HepG2 (cell line): ENCODE data around the gene RAB3A. TPM values are rescaled to one million over a fixed set of nuclear protein-coding genes. Genes with fewer than 3 reads are reported as not detected.

ENCODE experiments used
- AHDC1 ChIP-seq: sonication (generic); formaldehyde crosslinking; IDR thresholded peaks from 2 replicates; pipeline ENCODE4 v1.5.1; 2020; ENCODE audit warnings: mild to moderate bottlenecking, missing genetic modification reagents, borderline replicate concordance
- ASH2L ChIP-seq: fragments of 300-600, 200-600 bp; sonication (generic); IDR thresholded peaks from 2 replicates; pipeline ENCODE4 v1.7.0; 2017; ENCODE audit warnings: low read depth, mild to moderate bottlenecking, moderate library complexity, mixed read lengths, low read length; ENCODE audit not compliant: insufficient read length
- ELF3 ChIP-seq: IDR thresholded peaks from 2 replicates; pipeline ENCODE4 v1.6.1; 2016; ENCODE audit warnings: missing genetic modification reagents, missing compliant biosample characterization
- FOSL1 ChIP-seq: sonication (generic); formaldehyde crosslinking; IDR thresholded peaks from 2 replicates; pipeline ENCODE4 v1.9.0; 2021; ENCODE audit warnings: missing genetic modification reagents, borderline replicate concordance
- HES4 ChIP-seq: sonication (generic); formaldehyde crosslinking; IDR thresholded peaks from 2 replicates; pipeline ENCODE4 v1.9.0; 2021; ENCODE audit warnings: mild to moderate bottlenecking, missing genetic modification reagents, borderline replicate concordance
- HNF4A ChIP-seq: sonication (generic); formaldehyde crosslinking; IDR thresholded peaks from 2 replicates; pipeline ENCODE4 v1.4.0; 2020; ENCODE audit warnings: missing genetic modification reagents
- KDM5A ChIP-seq: fragments of 200-600 bp; sonication (generic); IDR thresholded peaks from 2 replicates; pipeline ENCODE4 v1.7.0; 2018; ENCODE audit warnings: antibody characterized with exemption, mild to moderate bottlenecking, low read length, borderline replicate concordance
- MED1 ChIP-seq: sonication (generic); formaldehyde crosslinking; IDR thresholded peaks from 2 replicates; pipeline ENCODE4 v1.4.0; 2020; ENCODE audit warnings: missing genetic modification reagents
- MEIS2 ChIP-seq: sonication (generic); formaldehyde crosslinking; IDR thresholded peaks from 2 replicates; pipeline ENCODE4 v1.9.0; 2021; ENCODE audit warnings: mild to moderate bottlenecking, missing genetic modification reagents
- NCOR1 ChIP-seq: fragments of 200-600 bp; sonication (generic); IDR thresholded peaks from 2 replicates; pipeline ENCODE4 v1.7.0; 2017; ENCODE audit warnings: antibody characterized with exemption, low read length, borderline replicate concordance
- NR2F2 ChIP-seq: IDR thresholded peaks from 2 replicates; pipeline ENCODE4 v1.6.1; 2012; ENCODE audit warnings: low read depth, inconsistent platforms, borderline replicate concordance
- PHF21A ChIP-seq: sonication (generic); formaldehyde crosslinking; IDR thresholded peaks from 2 replicates; pipeline ENCODE4 v1.5.0; 2020; ENCODE audit warnings: mild to moderate bottlenecking, missing genetic modification reagents
- SNAPC2 ChIP-seq: sonication (generic); formaldehyde crosslinking; IDR thresholded peaks from 2 replicates; pipeline ENCODE4 v1.8.1; 2022; ENCODE audit warnings: mild to moderate bottlenecking, missing genetic modification reagents
- ZNF563 ChIP-seq: sonication (generic); formaldehyde crosslinking; IDR thresholded peaks from 2 replicates; pipeline ENCODE4 v1.8.0; 2022; ENCODE audit warnings: mild to moderate bottlenecking, moderate library complexity, missing genetic modification reagents
- ZNF740 ChIP-seq: sonication (generic); formaldehyde crosslinking; IDR thresholded peaks from 2 replicates; pipeline ENCODE4 v1.4.0; 2020; ENCODE audit warnings: missing genetic modification reagents
- ZNF761 ChIP-seq: sonication (generic); formaldehyde crosslinking; conservative IDR thresholded peaks from 2 replicates; pipeline ENCODE4 v1.4.0; 2020; ENCODE audit warnings: mild to moderate bottlenecking, missing genetic modification reagents
- ZNF792 ChIP-seq: IDR thresholded peaks from 2 replicates; pipeline ENCODE4 v1.6.1; 2016
- polyA plus RNA-seq, 8 experiments: library from polyadenylated mRNA; depleted of rRNA in 3 of 8; stranded (reverse) in 7 of 8; unstranded in 1 of 8; fragments of >200 nt; fragmentation: Illumina TruSeq in 4 of 8; extraction: Trizol in 4 of 8; gene quantifications; 2 replicates each; pipeline versions ENCODE4 v1.2.1 to v1.2.3, GENCODE V29; 2011 to 2016; ENCODE audit warnings: low read depth in 4 of 8, missing spikeins in 1 of 8, mixed read lengths in 1 of 8; ENCODE audit not compliant: insufficient read depth in 1 of 8
- total RNA-seq, 5 experiments: library from RNA; depleted of rRNA; stranded (reverse); fragments of >200 nt; fragmentation: Illumina TruSeq; extraction: Trizol; gene quantifications; 2 replicates each; pipeline ENCODE4 v1.2.3, GENCODE V29; 2016; ENCODE audit warnings: low read depth in 1 of 5
- TF ChIP-seq, protein P1 (sequence below): sonication (generic); formaldehyde crosslinking; IDR thresholded peaks from 2 replicates; pipeline ENCODE4 v1.4.0; 2020; ENCODE audit warnings: mild to moderate bottlenecking, missing genetic modification reagents, borderline replicate concordance
- TF ChIP-seq, protein P2 (sequence below): sonication (generic); formaldehyde crosslinking; IDR thresholded peaks from 2 replicates; pipeline ENCODE4 v1.8.1; 2023; ENCODE audit warnings: mild to moderate bottlenecking, missing genetic modification reagents

RAB3A gene
- total and polyA plus RNA-seq, 2 of the 13 experiments (the other 11 are each of a cell fraction or from before 2014, with no cell fraction given) = 0.58 to 0.98 TPM

- TF ChIP-seq HES4 (no peak), ASH2L (peak; percentile 72), MEIS2 (0 out of 2 replicates have a peak, but pooled peaks have one; percentile 1), ZNF740 (CRISPR knock-in tag) (peak; percentile 90), FOSL1 (CRISPR knock-in tag) (no peak), ZNF563 (CRISPR knock-in tag) (0 out of 2 replicates have a peak, but pooled peaks have one; percentile 33), NR2F2 (0 out of 2 replicates have a peak, but pooled peaks have one; percentile 10), MED1 (CRISPR knock-in tag) (0 out of 2 replicates have a peak, but pooled peaks have one; percentile 6), ZNF792 (no peak), NCOR1 (peak; percentile 18; the same call in 1 of the 2 replicates), AHDC1 (CRISPR knock-in tag) (0 out of 2 replicates have a peak, but pooled peaks have one; percentile 9), ELF3 (0 out of 2 replicates have a peak, but pooled peaks have one; percentile 9), KDM5A (peak; percentile 62; the same call in 1 of the 2 replicates), HNF4A (CRISPR knock-in tag) (no peak), SNAPC2 (CRISPR knock-in tag) (0 out of 2 replicates have a peak, but pooled peaks have one; percentile 18), ZNF761 (CRISPR knock-in tag) (no peak), PHF21A (CRISPR knock-in tag) (peak; percentile 8; the same call in 1 of the 2 replicates)
- TF ChIP-seq, protein P1, sequence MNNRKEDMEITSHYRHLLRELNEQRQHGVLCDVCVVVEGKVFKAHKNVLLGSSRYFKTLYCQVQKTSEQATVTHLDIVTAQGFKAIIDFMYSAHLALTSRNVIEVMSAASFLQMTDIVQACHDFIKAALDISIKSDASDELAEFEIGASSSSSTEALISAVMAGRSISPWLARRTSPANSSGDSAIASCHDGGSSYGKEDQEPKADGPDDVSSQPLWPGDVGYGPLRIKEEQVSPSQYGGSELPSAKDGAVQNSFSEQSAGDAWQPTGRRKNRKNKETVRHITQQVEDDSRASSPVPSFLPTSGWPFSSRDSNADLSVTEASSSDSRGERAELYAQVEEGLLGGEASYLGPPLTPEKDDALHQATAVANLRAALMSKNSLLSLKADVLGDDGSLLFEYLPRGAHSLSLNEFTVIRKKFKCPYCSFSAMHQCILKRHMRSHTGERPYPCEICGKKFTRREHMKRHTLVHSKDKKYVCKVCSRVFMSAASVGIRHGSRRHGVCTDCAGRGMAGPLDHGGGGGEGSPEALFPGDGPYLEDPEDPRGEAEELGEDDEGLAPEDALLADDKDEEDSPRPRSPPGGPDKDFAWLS (CRISPR knock-in tag) = no peak
- TF ChIP-seq, protein P2, sequence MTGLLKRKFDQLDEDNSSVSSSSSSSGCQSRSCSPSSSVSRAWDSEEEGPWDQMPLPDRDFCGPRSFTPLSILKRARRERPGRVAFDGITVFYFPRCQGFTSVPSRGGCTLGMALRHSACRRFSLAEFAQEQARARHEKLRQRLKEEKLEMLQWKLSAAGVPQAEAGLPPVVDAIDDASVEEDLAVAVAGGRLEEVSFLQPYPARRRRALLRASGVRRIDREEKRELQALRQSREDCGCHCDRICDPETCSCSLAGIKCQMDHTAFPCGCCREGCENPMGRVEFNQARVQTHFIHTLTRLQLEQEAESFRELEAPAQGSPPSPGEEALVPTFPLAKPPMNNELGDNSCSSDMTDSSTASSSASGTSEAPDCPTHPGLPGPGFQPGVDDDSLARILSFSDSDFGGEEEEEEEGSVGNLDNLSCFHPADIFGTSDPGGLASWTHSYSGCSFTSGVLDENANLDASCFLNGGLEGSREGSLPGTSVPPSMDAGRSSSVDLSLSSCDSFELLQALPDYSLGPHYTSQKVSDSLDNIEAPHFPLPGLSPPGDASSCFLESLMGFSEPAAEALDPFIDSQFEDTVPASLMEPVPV (CRISPR knock-in tag) = 0 out of 2 replicates have a peak, but pooled peaks have one; percentile 55
Observed at GRCh38 chr19:18204394-18205199, 755 bp upstream of the RAB3A start (continued).
